H1 (cell line): ENCODE data around the gene AGAP1. TPM values are rescaled to one million over a fixed set of nuclear protein-coding genes. Genes with fewer than 3 reads are reported as not detected.

Source experiments
- CBX8 ChIP-seq: fragments of 300-800, 300-1000 bp; sonication (generic); IDR thresholded peaks from 2 replicates; pipeline ENCODE4 v1.7.1; 2016; ENCODE audit warnings: low read depth, low read length, borderline replicate concordance
- POLR2A ChIP-seq, 2 experiments: IDR thresholded peaks; 1 replicate in 1 of 2; 2 replicates in 1 of 2; pipeline ENCODE4 v1.6.1; 2011; ENCODE audit warnings: low read depth in 2 of 2, low read length in 2 of 2, mild to moderate bottlenecking in 2 of 2; ENCODE audit errors: control extremely low read depth in 1 of 2
- POU5F1 ChIP-seq: IDR thresholded peaks from 2 replicates; pipeline ENCODE4 v1.6.1; 2011; ENCODE audit warnings: low read depth, mild to moderate bottlenecking, low read length, moderate library complexity
- RNF2 ChIP-seq: fragments of 200-900, 300-1000 bp; sonication (generic); IDR thresholded peaks from 2 replicates; pipeline ENCODE4 v1.7.1; 2016; ENCODE audit warnings: borderline replicate concordance, low read depth, mild to moderate bottlenecking, antibody characterized with exemption, low read length; ENCODE audit not compliant: poor library complexity, severe bottlenecking; ENCODE audit errors: missing control alignments
- polyA plus RNA-seq, 7 experiments: library from polyadenylated mRNA; depleted of rRNA in 3 of 7; stranded (reverse) in 5 of 7; unstranded in 2 of 7; fragments of >200 nt in 5 of 7; fragments of 200-250 nt in 2 of 7; gene quantifications; 1 replicate in 5 of 7; 2 replicates in 1 of 7; 4 replicates in 1 of 7; pipeline versions ENCODE4 v1.2.1 to v1.2.3, GENCODE V29; 2011 to 2013; ENCODE audit warnings: missing spikeins in 2 of 7, mixed read lengths in 2 of 7
- total RNA-seq: library from RNA; stranded (reverse); fragmentation: NEBNext Ultra II Directional; extraction: Animal tissue kit (Norgen Biotek cat#: 25700); gene quantifications from 2 replicates; pipeline ENCODE4 v1.2.1, GENCODE V29; 2021

Gene AGAP1
- total and polyA plus RNA-seq, 2 of the 8 experiments (the other 6 are each of a cell fraction or from before 2014, with no cell fraction given) = 18.1 to 39.4 TPM

GRCh38 chr2:235765181-235765820 lies 271.5 kb downstream of the AGAP1 start (continued):
- TF ChIP-seq POU5F1 (no peak), RNF2 (no peak), POLR2A (IDR thresholded peaks at IDR 0.05; ENCODE audit: control extremely low read depth in 1 of 2, low read depth in 2 of 2, low read length in 2 of 2) (no peak), CBX8 (no peak)
